Suppressor macrophage treated with lipopolysaccharide for 4 hours (primary cell): ENCODE data around the gene SLC3A2.
A peak's percentile ranks its signal among the peaks of the same experiment; 100 is the strongest.

Experiments
- DNase-seq: peaks from one replicate; pipeline ENCODE4 v3.0.0-alpha.2; 2020

The SLC3A2 gene

GRCh38 chr11:62881579-62882430, 1.1 kb downstream of the SLC3A2 start:
- peak; percentile 97 for DNase-seq

DNA sequence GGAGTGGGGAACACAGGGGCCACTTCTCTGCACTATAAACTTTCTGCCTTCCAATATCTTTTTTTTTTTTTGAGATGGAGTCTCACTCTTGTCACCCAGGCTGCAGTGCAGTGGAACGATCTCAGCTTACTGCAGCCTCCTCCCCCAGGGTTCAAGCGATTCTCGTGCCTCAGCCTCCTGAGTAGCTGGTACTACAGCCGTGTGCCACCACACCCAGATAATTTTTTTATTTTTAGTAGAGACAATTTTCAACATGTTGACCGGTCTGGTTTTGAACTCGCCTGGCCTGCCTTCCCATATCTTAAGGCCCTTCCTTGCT, 1.7 kb downstream of the SLC3A2 start:
- no peak for DNase-seq

- peak; percentile 37 for DNase-seq
Observed at GRCh38 chr11:62882788-62883501, 2.2 kb downstream of the SLC3A2 start.

- DNase-seq, result no peak
Observed at GRCh38 chr11:62883673-62884072, 3.0 kb downstream of the SLC3A2 start.

DNA sequence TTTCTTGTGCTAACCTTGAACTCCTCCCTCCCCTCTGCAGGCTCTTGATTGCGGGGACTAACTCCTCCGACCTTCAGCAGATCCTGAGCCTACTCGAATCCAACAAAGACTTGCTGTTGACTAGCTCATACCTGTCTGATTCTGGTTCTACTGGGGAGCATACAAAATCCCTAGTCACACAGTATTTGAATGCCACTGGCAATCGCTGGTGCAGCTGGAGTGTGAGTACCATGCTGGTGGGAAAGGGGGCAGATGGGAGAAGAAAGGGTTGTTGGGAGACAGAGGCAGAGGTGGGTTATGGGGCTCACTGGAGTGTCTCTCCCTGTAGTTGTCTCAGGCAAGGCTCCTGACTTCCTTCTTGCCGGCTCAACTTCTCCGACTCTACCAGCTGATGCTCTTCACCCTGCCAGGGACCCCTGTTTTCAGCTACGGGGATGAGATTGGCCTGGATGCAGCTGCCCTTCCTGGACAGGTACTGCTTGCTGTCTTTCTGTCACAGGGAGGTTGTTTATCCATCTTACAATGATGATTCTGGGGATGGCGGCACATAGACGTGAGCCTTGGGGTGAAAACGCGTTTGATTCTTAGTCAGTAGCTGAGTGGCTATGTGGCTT, 4.5 kb downstream of the SLC3A2 start:
- no peak for DNase-seq

GRCh38 chr11:62888406-62888805, 7.7 kb downstream of the SLC3A2 start:
- no peak for DNase-seq

DNA sequence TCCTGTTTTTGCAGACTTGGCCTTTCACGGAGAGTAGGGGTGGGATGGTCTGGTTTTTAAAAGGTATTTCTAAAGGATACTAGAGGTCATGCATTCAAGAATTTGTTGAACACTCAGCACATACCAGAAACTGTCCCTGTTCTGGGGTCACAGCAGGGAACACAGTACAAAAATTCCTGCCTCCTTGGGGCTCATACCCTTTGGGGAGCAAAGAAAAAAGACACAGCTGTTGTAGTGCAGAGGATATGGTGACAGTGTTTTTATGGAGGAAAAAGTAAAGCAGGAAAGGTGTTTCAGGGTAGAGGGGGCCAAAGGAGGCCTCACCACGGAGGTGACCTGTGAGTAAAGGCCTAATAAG, 8.4 kb downstream of the SLC3A2 start:
- DNase-seq, result no peak

DNA sequence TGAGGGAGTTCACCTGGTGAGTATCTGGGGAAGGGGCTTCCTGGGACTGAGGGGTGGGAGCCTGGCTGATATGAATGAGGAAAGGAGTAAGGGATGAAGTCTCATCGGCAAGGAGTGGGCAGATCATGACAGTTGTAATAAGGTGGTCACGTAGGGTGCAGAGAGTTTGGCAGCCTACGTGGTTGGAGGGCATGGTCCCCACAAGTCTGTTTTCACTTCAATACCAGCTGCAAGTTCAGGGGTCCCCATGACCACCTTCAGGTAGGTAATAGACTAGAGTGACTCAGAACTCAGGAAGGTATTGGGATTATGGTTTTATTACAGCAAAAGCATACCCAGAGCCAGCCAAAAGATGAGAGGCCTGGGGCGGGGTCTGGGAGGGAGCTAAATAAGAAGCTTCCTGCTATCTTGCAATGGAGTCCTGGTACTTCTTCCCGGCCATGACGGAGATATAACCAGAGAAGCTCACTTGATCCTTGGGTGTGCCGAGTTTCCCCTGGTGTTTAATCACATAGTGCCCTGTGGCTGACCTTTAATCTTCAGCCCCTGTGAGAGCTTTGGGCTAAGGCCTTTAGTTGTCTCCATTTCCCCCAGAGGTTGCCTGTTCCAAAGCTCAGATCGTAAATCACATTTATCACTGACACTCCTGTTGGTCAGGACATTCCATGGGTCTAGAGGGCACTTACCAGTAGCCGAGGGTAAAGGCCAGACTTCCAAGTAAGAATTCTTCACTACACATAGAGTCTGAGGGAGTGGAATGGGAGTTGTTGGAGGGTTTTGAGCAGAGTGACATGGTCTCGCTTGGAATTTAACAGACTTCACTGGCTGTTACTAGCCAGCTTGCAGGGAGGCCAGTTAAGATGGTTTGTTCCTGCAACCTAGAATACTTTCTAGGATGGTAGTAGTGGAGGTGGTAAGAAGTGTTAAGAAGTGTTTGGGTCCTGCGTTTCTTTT, 9.1 kb downstream of the SLC3A2 start:
- DNase-seq, result no peak

- DNase-seq, result no peak
Observed at GRCh38 chr11:62892077-62892922, 11.6 kb downstream of the SLC3A2 start.

GRCh38 chr11:62895501-62895900, 14.8 kb downstream of the SLC3A2 start:
- DNase-seq, result no peak

DNA sequence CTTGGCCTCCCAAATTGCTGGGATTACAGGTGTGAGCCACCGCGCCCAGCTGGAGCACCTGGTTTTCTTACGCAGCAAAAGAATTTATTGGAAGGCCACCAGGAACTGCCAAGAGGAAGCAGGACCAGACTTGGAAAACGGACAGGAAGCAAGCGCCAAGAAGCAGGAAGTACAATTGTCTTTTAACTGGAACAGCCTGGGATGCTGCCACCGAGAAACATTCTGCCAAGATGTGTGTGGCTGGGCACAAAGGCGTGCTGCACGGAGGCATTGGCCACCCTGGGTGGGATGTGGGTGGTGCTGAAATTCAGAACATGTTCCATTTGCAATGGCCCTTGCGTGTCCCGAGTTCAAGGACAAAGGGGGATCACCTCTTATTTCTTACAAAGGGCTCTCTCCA, 15.4 kb downstream of the SLC3A2 start:
- no peak for DNase-seq

DNA sequence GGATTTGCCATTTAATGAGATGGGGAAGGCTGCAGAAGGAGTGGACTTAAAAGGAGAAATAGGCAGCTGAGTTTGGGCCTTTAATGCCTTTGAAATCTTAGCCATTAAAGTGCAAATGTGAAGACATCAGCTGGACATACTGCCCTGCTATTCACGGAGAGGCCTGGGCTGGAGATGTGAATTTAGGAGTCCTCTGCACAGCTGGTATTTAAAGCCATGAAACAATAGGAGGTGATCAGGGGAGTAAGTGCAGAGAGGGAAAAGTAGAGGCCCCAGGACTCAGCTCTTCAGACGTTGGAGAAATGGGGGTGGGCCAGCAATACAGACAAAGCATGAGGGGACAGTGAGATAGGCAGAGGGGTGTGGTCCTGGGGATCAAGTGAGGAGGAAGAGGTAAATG, 16.6 kb downstream of the SLC3A2 start:
- no peak for DNase-seq

DNA sequence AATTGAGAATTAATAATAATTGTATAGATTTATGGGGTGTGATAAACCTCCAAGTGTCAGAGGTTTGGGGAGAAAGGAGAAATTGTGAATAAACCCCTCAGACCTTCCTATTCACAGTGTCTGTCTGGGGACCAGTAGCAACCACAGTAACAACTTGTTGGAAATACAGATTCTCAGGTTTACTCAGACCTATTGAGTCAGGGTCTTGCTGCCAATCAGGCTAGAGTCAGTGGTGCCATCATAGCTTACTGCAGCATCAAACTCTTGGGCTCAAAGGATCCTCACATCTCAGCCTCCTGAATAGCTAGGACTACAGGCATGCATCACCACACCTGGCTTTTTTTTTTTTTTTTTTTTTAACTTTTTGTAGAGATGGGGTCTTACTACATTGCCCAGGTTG, 17.3 kb downstream of the SLC3A2 start:
- DNase-seq, result no peak

DNA sequence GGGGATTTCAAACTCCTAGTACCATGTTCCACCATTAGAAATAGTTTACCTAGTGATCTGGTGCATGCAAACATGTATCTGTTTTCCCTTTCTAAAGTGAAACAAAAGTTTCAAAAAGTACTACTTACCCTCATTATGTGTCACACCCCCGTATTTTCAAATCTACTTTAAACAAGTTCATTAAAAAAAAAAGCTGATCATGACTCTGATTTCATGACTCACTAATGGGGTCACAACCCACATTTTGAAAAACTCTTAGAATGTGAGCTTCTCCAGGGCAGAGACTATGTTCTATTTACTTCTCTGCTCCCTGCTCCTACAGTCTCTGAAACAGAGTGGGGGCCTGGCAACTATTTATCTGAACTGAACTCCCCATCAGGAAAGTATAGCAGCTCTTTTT, 22.2 kb downstream of the SLC3A2 start:
- DNase-seq, result no peak

DNA sequence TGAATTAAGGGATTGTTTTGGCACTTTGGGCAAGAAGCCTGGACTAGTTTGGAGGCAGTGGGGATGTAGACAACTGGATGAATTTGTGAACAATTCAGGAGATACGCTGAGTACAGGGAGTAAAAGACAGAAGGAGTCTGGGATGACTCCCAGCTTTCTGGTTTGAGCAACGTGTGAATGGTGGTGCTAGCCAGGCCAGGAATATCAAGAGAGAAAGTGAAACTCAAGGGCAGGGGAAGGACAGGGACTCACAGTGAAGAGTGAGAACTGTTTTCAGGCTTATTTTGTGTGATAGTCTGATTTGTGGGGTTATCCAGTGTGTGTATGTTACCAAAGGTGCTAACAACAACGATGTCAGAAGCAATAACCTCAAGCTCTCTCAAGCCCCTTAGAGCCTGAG, 24.6 kb downstream of the SLC3A2 start:
- no peak for DNase-seq

GRCh38 chr11:62905927-62906531, 25.3 kb downstream of the SLC3A2 start:
- peak; percentile 88 for DNase-seq

DNA sequence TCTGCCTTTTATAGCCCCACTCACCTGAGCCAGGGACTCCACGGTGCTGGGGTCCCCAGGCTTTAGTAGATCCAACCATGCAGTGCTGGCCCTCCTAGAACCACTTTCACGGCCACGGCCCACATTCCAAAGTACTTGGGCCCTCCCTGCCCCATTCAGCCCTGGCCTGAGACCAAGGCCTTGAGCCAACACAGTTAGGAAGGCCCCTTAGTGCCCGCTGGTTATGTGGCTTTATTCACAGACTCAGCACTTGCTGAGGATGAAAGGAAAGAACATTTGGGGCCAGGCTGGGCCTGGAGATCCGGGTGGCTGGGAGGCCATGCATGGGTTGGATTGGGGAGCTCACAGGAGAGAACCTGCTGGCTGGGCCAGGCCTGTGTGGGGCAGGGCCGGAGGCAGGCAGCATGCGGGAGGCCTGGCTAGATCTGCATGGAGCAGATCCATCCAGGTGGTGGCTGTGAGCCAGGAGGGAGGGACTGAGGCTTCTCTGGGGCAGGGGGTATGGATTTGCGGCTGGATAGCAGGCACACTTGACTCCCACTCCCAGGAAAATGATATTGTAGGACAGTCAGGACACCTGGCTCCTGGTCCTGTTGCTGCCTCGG, 27.9 kb downstream of the SLC3A2 start:
- no peak for DNase-seq

- peak; percentile 60 for DNase-seq
Observed at GRCh38 chr11:62909107-62909894, 28.6 kb downstream of the SLC3A2 start.

GRCh38 chr11:62910141-62910882, 29.6 kb downstream of the SLC3A2 start:
- DNase-seq, result no peak
